DMS153 treated with DMSO at 0.1 percent for 48 hours (cell line): ENCODE data around the gene NTM.

Source experiments
- DNase-seq: peaks from one replicate; lab custom pipeline; 2025; ENCODE audit not compliant: unreplicated experiment; lab: John Stamatoyannopoulos, UW

The NTM gene

GRCh38 chr11:132026746-132027145, 656.3 kb downstream of the NTM start:
- DNase-seq = no peak

GRCh38 chr11:132028380-132029240, 658.2 kb downstream of the NTM start:
- DNase-seq = no peak

GRCh38 chr11:132030896-132031295, 660.5 kb downstream of the NTM start:
- no peak for DNase-seq

GRCh38 chr11:132032555-132032954, 662.1 kb downstream of the NTM start:
- no peak for DNase-seq

GRCh38 chr11:132033051-132033450, 662.6 kb downstream of the NTM start:
- DNase-seq = no peak

- no peak for DNase-seq
Measured at GRCh38 chr11:132035228-132035627, 664.8 kb downstream of the NTM start.

- DNase-seq = no peak
Measured at GRCh38 chr11:132035766-132036165, 665.4 kb downstream of the NTM start.

- DNase-seq = no peak
Measured at GRCh38 chr11:132036220-132036619, 665.8 kb downstream of the NTM start.

GRCh38 chr11:132036746-132037466, 666.5 kb downstream of the NTM start:
- DNase-seq = no peak

- no peak for DNase-seq
Measured at GRCh38 chr11:132037467-132037862, 667.0 kb downstream of the NTM start.

- no peak for DNase-seq
Measured at GRCh38 chr11:132037956-132038355, 667.5 kb downstream of the NTM start.

GRCh38 chr11:132039521-132039920, 669.1 kb downstream of the NTM start:
- DNase-seq = no peak

- no peak for DNase-seq
Measured at GRCh38 chr11:132042296-132042695, 671.9 kb downstream of the NTM start.

GRCh38 chr11:132043714-132044113, 673.3 kb downstream of the NTM start:
- DNase-seq = no peak

GRCh38 chr11:132045107-132045506, 674.7 kb downstream of the NTM start:
- no peak for DNase-seq

- no peak for DNase-seq
Measured at GRCh38 chr11:132046288-132046865, 676.0 kb downstream of the NTM start.

- DNase-seq = no peak
Measured at GRCh38 chr11:132047167-132047566, 676.8 kb downstream of the NTM start.

- DNase-seq = no peak
Measured at GRCh38 chr11:132048040-132048439, 677.6 kb downstream of the NTM start.

GRCh38 chr11:132049205-132049604, 678.8 kb downstream of the NTM start:
- DNase-seq = no peak

- DNase-seq = no peak
Measured at GRCh38 chr11:132050049-132050448, 679.6 kb downstream of the NTM start.

- DNase-seq = no peak
Measured at GRCh38 chr11:132050577-132051165, 680.3 kb downstream of the NTM start.

- no peak for DNase-seq
Measured at GRCh38 chr11:132051704-132052103, 681.3 kb downstream of the NTM start.
